ENCODE data around the gene DLEC1. TPM values are rescaled to one million over a fixed set of nuclear protein-coding genes. Genes with fewer than 3 reads are reported as not detected.
"Not testable (repeated sequence)": the region's sequence is repeated elsewhere in the genome, so short reads cannot be mapped to it uniquely, and the experiment has no call there.

Gene DLEC1
- total RNA-seq, 1 experiment from 2014 or later: not detected

GRCh38 chr3:38084334-38085310, 45.6 kb downstream of the DLEC1 start:
- no peak for DNase-seq (ENCODE audit: low read depth)

- DNase-seq (ENCODE audit: low read depth): no peak
These were observed 46.4 kb downstream of the DLEC1 start for GRCh38 chr3:38085311-38085942.

GRCh38 chr3:38085943-38086324, 46.9 kb downstream of the DLEC1 start:
- DNase-seq (ENCODE audit: low read depth): no peak

GRCh38 chr3:38086496-38086895, 47.5 kb downstream of the DLEC1 start:
- DNase-seq (ENCODE audit: low read depth): no peak

GRCh38 chr3:38087278-38087677, 48.3 kb downstream of the DLEC1 start:
- not testable (repeated sequence) for DNase-seq (ENCODE audit: low read depth)

- no peak for DNase-seq (ENCODE audit: low read depth)
These were observed 49.4 kb downstream of the DLEC1 start for GRCh38 chr3:38088126-38089078.

- DNase-seq (ENCODE audit: low read depth): no peak
These were observed 50.2 kb downstream of the DLEC1 start for GRCh38 chr3:38089163-38089562.

- no peak for DNase-seq (ENCODE audit: low read depth)
These were observed 51.4 kb downstream of the DLEC1 start for GRCh38 chr3:38090453-38090852.

GRCh38 chr3:38094999-38095398, 56.0 kb downstream of the DLEC1 start:
- DNase-seq (ENCODE audit: low read depth): no peak

GRCh38 chr3:38095669-38096483, 56.9 kb downstream of the DLEC1 start:
- no peak for DNase-seq (ENCODE audit: low read depth)

GRCh38 chr3:38097446-38098375, 58.7 kb downstream of the DLEC1 start:
- no peak for DNase-seq (ENCODE audit: low read depth)

- DNase-seq (ENCODE audit: low read depth): no peak
These were observed 59.3 kb downstream of the DLEC1 start for GRCh38 chr3:38098376-38098723.

- no peak for DNase-seq (ENCODE audit: low read depth)
These were observed 60.5 kb downstream of the DLEC1 start for GRCh38 chr3:38099518-38099917.

GRCh38 chr3:38100498-38100897, 61.5 kb downstream of the DLEC1 start:
- no peak for DNase-seq (ENCODE audit: low read depth)

- DNase-seq (ENCODE audit: low read depth): no peak
These were observed 62.9 kb downstream of the DLEC1 start for GRCh38 chr3:38101811-38102443.

- DNase-seq (ENCODE audit: low read depth): no peak
These were observed 63.4 kb downstream of the DLEC1 start for GRCh38 chr3:38102444-38102814.

- DNase-seq (ENCODE audit: low read depth): no peak
These were observed 66.5 kb downstream of the DLEC1 start for GRCh38 chr3:38105525-38105924.

GRCh38 chr3:38107911-38108648, 69.1 kb downstream of the DLEC1 start:
- DNase-seq (ENCODE audit: low read depth): no peak

Measured in Daoy (cell line).